Kasumi-1 (cell line): ENCODE measurements around the gene GRIA1.
"Not testable (repeated sequence)": the region's sequence is repeated elsewhere in the genome, so short reads cannot be mapped to it uniquely, and the experiment has no call there.

ENCODE experiments used
- DNase-seq, 2 experiments: peaks; one replicate each; lab custom pipeline; 2025; lab: John Stamatoyannopoulos, UW

GRIA1 gene

GRCh38 chr5:153835891-153836515 lies 345.5 kb downstream of the GRIA1 start:
- DNase-seq: no peak

GRCh38 chr5:153849303-153850113 lies 359.0 kb downstream of the GRIA1 start:
- not testable (repeated sequence) for DNase-seq

- DNase-seq: no peak
Measured at GRCh38 chr5:153860195-153860886, 369.9 kb downstream of the GRIA1 start.

GRCh38 chr5:153862906-153863305 lies 372.4 kb downstream of the GRIA1 start:
- not testable (repeated sequence) for DNase-seq
